NCI-H2107 treated with DMSO at 0.1 percent for 48 hours (cell line): Measurements from ENCODE around the gene ABCC3.

ENCODE experiments used
- DNase-seq: peaks from one replicate; lab custom pipeline; 2025; ENCODE audit not compliant: unreplicated experiment; lab: John Stamatoyannopoulos, UW

The ABCC3 gene, protein sequence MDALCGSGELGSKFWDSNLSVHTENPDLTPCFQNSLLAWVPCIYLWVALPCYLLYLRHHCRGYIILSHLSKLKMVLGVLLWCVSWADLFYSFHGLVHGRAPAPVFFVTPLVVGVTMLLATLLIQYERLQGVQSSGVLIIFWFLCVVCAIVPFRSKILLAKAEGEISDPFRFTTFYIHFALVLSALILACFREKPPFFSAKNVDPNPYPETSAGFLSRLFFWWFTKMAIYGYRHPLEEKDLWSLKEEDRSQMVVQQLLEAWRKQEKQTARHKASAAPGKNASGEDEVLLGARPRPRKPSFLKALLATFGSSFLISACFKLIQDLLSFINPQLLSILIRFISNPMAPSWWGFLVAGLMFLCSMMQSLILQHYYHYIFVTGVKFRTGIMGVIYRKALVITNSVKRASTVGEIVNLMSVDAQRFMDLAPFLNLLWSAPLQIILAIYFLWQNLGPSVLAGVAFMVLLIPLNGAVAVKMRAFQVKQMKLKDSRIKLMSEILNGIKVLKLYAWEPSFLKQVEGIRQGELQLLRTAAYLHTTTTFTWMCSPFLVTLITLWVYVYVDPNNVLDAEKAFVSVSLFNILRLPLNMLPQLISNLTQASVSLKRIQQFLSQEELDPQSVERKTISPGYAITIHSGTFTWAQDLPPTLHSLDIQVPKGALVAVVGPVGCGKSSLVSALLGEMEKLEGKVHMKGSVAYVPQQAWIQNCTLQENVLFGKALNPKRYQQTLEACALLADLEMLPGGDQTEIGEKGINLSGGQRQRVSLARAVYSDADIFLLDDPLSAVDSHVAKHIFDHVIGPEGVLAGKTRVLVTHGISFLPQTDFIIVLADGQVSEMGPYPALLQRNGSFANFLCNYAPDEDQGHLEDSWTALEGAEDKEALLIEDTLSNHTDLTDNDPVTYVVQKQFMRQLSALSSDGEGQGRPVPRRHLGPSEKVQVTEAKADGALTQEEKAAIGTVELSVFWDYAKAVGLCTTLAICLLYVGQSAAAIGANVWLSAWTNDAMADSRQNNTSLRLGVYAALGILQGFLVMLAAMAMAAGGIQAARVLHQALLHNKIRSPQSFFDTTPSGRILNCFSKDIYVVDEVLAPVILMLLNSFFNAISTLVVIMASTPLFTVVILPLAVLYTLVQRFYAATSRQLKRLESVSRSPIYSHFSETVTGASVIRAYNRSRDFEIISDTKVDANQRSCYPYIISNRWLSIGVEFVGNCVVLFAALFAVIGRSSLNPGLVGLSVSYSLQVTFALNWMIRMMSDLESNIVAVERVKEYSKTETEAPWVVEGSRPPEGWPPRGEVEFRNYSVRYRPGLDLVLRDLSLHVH (N-terminal part only)

DNA sequence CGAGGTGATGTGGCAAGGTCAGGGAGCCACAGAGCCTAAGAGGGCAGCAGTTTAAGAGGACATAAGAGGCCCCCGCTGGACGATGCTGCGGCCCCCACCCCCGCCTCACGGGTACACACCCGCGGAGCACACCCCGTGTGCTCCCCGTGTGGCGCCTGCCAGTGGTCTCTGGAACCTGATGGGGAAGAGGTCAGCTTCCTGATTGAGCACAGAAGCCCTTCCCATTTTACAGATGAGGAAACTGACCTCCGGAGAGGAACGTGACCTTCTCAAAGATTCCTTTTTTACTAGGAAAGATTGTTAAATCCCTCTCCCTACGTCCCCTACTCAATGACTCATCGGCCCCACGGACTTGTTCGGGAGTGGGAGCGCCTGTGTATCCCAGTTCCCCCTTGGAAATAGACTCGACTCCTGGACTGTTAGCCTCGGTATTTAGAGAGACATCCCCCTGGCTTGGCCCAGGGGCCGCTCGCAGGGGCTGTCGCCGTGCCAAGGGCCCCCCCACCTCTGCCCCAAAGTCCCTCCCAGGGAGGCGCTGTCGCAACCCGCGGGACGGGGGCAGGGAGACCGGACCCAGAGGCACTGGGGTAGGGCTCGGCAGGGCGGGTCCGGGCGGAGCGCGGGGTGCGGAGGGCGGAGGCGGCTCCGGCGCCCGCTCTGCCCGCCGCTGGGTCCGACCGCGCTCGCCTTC, at the start of gene ABCC3:
Gene ABCC3 (plus strand): TSS at position 658 of the 691 bp plus-strand sequence. CDS start 56 bp downstream, outside the sequence.
- DNase-seq: no peak

DNA sequence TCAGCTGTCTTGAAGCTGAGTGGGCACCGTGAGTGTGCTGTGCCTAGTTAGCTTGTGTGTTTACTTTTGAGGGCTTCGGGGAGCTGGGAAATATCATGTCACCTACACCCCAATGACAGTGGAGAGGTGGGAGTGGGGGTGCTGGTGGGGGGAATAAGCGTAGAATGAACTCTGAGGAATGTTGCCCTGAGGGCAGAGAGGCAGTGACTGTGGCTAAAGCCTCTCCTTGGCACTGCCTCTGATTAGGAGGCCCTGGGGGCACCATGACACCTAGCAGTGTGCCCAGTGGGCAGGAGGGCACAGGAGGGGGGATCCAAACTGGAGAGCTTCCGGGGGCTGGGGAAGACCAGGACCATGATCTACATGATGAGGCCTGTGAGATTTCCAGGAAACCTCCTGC, 49.3 kb upstream of the ABCC3 start:
- no peak for DNase-seq

DNA sequence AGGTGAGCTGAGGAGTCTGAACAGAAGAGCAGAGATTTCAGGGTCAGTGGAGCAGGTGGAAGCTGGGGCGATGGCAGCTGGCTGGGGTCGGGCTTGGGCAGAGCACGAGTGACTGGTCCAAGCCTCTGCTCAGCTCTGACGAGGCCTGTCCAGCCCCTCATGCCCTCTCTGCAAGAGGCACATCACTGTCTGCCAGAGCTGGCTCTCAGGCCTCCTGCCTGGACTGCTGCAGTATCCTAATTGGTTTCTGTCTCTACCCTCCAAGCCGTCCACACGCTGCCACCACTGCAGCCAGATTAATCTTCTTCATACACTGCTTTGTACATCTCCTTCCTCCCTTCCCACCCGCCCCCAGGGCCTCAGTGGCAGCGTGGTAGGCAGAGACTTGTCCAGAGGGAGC, 48.8 kb upstream of the ABCC3 start:
- no peak for DNase-seq

DNA sequence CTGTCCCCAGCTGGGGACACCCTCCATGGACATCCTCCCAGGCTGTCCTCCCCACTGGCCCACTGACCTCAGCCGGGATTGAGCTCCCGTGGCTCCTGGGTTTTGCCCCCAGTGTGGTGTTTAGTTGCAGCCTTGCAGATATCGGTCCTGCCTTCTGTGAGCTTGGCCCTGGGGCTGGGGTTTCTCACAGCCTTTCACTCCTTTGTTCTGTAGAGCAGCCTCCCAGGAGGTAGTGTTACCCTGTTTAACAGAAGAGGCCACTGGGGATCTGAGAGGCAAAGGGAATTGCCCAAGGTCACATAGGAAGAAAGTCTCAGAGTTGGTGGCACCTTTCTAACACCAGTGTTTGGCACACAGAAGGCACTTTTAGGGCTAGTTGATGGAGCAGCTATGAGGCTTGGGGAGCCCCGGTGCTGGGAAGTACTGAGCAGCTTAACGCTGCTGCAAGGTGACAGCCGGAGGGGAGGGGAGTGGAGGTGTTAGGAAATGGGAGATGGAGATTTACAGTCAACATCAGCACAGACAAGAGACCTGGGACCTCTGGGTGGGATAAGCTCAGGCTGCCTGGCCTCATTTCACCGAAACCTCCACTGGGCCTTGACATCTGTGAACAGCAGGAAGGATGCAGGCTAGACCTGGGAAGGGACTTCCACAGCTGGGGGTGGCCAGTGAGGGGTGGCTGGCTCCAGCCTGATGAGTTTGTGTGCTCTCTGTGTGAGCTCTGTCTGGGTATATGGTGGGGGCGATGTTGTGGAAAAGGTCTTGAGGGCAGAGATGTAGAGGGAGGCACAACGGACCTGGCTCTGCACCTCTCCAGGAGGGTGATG, 48.0 kb upstream of the ABCC3 start:
- DNase-seq: peak; percentile 62

DNA sequence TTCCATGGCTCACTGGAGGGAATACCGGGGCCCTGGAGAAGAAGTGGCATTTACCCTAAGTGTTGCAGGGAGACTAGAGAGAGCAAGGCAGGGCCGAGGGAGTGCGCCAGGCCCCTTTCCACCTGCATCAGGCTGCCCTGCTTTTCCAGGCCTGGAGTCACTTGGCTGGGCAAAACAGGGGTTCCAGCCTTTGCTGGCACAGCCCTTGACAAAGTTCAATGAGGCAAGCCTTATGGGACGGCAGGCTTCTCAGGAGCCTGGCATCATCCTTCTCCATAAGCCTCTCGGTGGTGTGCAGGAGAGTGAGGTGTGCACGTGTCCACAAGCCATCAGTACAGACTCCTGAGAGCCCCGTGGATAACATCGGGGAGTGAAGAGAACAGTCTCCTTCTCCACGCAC, 47.1 kb upstream of the ABCC3 start:
- no peak for DNase-seq

DNA sequence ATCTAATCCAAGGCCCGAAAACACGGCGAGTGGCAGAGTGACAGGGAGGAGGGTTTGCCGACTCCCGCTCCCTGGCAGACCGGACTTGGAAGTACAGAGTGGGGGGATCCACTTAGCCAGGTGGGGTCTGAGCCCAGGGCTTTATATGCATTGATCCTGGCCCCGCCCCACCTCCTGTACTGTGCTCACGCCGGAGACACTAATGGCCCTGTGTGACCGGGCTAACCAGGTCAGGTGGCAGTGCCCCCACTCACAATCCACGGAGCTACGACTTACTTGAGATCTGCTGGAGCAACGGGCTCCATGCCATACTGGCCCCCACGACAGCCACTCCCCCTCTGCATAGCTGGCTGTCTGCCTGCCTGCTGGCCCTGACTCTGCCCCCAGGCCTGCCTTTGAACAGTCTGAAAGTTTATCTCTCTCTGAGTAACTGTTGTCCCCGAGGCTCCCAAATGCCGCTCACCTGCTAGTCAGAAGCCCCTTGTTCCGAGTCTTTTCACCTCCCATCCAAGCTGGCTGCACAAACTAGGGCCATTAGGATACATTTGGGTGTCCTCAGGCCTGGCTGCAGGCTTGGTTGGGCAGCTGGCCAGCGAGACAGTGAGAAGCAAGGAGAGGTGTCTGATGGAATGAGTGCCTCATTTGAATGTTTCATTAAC, 46.2 kb upstream of the ABCC3 start:
- DNase-seq: no peak

DNA sequence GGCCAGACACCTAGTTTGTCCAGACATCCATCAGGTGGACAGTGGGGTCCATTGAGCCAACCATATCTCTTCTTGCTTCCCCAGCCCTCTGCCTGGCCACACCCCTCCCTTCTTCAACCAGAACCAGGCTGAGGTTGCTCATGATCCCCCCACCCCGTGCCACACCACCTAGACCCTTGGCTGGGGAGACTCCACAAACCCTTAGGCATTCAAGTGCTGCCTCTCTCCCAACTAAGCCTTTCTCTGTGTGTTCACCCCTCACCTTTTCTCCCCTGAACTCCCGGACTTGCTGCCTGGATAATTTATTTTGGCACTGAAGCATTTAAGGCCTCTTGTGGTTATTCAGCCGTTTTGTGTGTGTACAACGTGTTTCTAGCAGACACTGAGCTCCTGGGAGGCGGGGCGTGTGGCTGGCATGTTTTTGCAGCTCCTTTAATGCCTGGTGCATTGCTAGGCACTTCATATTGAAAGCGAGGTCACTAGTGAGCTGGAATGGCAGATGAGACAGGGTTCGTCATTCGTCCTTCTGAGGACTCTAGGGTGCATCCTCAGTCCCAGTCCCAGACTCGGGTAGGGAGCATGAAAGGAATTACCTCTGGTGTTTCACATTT, 45.5 kb upstream of the ABCC3 start:
- DNase-seq: peak; percentile 20

DNA sequence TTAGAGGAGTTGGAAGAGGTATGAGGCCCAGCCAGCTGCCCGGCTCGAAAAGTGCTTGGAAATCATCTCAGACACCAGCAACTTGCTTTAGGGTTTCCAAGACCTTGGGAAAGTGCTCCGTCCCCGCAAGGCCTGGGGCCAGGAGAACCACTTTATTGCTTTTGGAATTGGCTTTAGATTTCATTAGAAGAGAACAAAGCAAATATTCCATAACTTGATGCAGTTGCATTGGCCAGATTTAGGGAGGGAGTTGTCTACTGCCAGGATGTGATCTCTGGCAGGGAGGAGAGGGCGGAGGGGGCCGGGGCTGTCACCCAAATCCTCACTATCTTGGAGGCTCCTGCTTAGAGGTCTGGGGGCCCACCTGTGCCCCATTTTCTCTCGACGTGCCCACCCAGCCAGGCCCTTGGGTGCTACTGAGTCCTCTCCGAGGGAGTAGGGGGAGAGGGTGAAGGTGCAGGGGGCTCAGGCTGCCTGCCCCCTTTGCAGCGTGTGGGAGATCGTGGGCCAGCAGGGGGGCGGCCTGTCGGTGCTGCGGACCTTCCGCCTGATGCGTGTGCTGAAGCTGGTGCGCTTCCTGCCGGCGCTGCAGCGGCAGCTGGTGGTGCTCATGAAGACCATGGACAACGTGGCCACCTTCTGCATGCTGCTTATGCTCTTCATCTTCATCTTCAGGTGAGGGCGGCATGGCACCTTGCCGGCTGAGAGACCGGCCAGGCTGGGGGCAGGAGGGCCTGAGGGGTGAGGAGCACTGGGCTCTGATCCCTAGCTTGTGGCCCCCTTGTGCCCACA, 43.5 kb upstream of the ABCC3 start:
- no peak for DNase-seq

DNA sequence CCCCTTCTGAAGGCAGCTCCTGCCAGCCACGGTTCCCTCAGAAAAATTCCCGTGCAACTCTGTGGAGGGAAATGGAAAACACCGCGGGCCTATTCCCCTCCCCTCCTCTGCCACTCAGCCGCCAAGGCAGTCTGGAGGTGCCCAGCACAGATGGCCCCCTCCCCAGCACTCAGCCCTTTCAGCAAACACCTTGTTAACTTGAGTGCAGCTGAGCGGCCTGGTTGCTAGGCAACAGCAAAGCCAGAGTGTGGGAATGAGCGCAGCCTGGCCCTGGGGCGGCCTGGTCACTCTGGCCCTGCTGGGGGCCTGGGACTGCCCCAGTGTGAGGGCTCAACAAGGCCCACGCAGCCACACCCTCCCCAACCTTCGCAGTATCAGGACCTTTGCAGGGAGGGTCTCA, 41.4 kb upstream of the ABCC3 start:
- peak; percentile 36 for DNase-seq

DNA sequence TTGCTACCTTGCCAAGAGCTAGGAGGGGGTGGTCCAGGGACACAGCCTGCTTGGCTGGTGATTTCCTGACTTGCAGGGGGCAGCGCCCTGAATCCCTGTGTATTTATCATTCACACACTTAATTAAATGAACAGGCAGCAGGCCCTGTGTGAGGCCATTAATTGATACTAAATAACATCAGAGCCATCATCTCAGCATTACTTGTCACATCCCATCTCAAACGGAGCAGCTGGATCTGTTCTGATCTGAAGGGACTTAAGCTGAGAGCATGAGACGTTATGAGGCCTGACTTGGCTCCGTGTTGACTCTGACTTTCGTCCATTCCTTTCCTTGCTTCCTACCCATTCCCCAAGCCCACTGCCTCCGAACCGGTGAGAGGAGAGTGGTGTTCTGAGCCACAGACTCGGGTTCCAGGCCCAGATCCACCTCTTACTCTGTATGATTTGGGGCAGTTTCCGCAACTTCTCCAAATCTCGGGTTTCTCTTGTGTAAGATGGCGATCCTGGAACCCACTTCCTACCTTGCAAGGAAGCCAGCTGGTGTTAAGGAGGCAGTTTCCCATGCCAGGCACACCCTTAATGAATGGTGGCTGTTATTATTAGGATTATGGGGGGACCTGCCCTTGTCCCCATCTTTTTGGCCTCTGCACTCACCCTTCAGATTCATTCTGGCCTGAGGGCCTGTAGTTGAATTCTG, 40.4 kb upstream of the ABCC3 start:
- no peak for DNase-seq

DNA sequence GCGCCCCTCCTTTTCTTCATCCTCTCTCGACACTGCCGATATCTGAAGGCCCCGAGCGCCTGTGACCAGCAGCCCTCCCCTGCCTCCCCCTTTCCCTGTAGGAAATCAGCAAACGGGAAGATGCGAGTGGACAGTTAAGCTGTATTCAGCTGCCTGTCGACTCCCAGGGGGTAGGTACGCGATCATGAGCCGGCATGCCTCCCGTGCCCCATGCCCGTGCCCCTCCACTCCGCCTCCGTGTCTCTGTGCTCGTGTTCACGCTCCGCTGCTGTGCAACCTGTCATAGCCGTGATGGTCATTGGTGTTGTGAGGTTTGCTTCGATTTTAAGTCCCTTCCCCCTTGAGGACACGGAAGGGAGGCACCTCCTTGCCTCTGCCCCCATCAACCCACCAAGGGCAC, 39.8 kb upstream of the ABCC3 start:
- no peak for DNase-seq

DNA sequence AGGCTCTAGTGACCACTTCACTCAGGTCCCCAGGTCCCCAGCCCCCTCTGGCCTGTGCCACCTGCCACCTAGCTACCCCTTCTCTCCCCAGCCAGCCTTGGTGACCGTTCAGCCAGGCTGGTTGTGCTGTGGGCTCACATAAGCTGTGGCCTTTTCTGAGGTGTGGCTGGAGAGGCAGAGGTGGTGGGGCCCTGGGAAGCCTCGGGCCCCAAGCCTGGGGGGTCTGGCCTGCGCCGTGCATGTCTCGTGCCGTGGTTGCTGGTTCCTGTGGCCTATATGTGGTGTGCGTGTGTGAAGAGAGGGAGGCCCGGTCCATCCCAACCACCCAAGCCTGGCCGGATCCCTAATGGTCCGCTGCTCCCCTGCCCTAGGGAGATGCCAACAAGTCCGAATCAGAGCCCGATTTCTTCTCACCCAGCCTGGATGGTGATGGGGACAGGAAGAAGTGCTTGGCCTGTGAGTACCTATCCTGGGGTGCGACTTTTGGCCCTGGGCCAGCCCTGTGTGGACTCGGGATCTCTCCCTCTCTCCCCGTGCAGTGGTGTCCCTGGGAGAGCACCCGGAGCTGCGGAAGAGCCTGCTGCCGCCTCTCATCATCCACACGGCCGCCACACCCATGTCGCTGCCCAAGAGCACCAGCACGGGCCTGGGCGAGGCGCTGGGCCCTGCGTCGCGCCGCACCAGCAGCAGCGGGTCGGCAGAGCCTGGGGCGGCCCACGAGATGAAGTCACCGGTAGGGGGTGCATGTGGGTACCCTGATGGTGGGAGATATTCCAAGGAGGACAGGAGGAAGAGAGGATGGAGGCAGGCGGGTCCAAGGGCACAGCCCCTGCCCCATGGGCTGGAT, 38.3 kb upstream of the ABCC3 start:
- DNase-seq: no peak

DNA sequence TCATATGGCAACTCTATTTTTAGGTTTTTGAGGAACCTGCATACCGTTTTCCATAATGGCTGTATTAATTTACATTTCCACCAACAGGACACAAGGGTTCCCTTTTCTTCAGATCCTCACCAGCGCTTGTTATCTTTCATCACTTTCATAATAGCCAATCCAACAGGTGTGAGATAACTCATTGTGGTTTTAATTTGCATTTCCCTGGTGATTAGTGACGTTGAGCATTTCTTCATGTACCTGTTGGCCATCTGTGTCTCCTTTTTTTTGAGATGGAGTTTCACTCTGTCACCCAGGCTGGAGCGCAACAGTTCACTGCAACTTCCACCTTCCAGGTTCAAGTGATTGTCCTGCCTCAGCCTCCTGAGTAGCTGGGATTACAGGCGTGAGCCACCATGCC, 36.2 kb upstream of the ABCC3 start:
- DNase-seq: peak; percentile 33

DNA sequence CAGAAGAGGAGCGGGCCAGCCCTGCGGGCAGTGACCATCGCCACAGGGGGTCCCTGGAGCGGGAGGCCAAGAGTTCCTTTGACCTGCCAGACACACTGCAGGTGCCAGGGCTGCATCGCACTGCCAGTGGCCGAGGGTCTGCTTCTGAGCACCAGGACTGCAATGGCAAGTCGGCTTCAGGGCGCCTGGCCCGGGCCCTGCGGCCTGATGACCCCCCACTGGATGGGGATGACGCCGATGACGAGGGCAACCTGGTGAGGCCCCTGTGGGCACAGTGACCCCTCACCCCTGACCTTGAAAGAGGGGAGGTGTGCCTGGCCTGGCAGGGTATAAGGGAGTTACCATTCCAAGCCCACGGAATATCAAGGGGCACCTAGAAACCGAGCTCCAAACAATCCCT, 35.1 kb upstream of the ABCC3 start:
- DNase-seq: no peak

DNA sequence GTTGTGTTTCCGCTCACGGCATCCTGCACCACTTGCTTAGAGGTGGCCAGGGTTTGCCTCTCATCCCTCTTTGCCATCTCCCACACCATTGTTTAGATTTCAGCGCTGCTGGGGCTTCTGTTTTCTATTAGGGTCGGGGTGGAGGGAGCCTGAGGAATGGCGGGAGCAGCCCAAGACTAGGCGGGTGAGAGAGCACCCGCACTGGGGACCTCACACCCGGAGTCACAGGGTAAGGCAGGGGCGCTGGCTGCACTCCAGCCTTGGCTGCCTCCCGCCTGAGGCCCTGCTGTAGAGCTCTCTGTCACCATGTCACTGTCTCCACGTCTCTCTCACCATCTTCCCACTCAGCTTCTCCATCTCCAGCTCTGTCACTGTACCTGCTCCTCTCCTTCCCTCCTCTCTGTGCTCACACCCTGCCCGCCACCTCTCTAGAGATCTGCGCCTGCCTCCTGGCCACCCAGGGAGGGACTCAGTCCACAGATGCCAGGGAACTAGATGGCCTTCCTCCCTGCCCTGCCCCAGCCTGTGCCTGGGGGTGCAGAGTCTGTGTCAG, 32.8 kb upstream of the ABCC3 start:
- no peak for DNase-seq

DNA sequence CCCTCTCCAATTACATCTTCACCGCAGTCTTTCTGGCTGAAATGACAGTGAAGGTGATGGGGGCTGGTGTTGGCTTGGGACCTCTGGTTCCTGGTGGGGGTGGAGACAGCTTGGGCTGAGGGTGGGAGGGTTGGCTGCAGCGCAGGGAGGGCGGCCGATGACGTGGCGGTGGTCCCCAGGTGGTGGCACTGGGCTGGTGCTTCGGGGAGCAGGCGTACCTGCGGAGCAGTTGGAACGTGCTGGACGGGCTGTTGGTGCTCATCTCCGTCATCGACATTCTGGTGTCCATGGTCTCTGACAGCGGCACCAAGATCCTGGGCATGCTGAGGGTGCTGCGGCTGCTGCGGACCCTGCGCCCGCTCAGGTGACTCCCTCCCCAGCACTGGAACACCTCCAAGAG, 31.8 kb upstream of the ABCC3 start:
- no peak for DNase-seq
